Activated CD4-positive, alpha-beta T cell treated with anti-CD3 and anti-CD28 coated beads for 36 hours (primary cell): ENCODE results near the gene BTRC. TPM values are rescaled to one million over a fixed set of nuclear protein-coding genes. Genes with fewer than 3 reads are reported as not detected.
"Not testable (repeated sequence)": the region's sequence is repeated elsewhere in the genome, so short reads cannot be mapped to it uniquely, and the experiment has no call there.

Experiments
- ATAC-seq: fragments of 200-7000 bp; cut with Tn5 transposase; one replicate; pipeline ENCODE4 v1.10.0; 2021; ENCODE audit warnings: mild to moderate bottlenecking, moderate library complexity
- CTCF ChIA-PET: fragments of 350-600 bp; sonication (Branson Sonifier 250); formaldehyde crosslinking; loops from one replicate; lab custom pipeline; 2021; ENCODE audit warnings: antibody characterized with exemption; lab: Charles Lee
- POLR2A ChIA-PET: fragments of 350-600 bp; sonication (Branson Sonifier 250); formaldehyde crosslinking; loops from one replicate; lab custom pipeline; 2021; ENCODE audit warnings: antibody characterized with exemption, inconsistent platforms; lab: Charles Lee
- DNase-seq: peaks from one replicate; pipeline ENCODE4 v3.0.0-alpha.2; 2020
- H3K27ac Mint-ChIP-seq: one replicate; pipeline ENCODE4 v1.8.0; 2021; ENCODE audit warnings: mixed read lengths
- H3K27me3 Mint-ChIP-seq: one replicate; pipeline ENCODE4 v1.8.0; 2021; ENCODE audit warnings: mixed read lengths
- H3K36me3 Mint-ChIP-seq: one replicate; pipeline ENCODE4 v1.8.0; 2021; ENCODE audit warnings: low read depth, mixed read lengths
- H3K4me1 Mint-ChIP-seq: one replicate; pipeline ENCODE4 v1.8.0; 2021; ENCODE audit warnings: mixed read lengths
- H3K4me3 Mint-ChIP-seq: one replicate; pipeline ENCODE4 v1.8.0; 2021; ENCODE audit warnings: mild to moderate bottlenecking, moderate library complexity, mixed read lengths
- H3K9me3 Mint-ChIP-seq: one replicate; pipeline ENCODE4 v1.8.0; 2021; ENCODE audit warnings: low read depth, mixed read lengths
- intact Hi-C, 2 experiments: fragments of 100-400 bp; cut with DNase I in 1 of 2; cut with micrococcal nuclease in 1 of 2; formaldehyde crosslinking; loops; one replicate each; pipeline versions ENCODE4 v1.14.2 to v1.15.1; 2022 to 2024; cut with DNase I, micrococcal nuclease
- total RNA-seq, 2 experiments: library from RNA; stranded (reverse); gene quantifications; one replicate each; pipeline ENCODE4 v1.2.3, GENCODE V29; 2021

The BTRC gene
- total RNA-seq, 2 experiments from 2014 or later, result 15.5 to 18.7 TPM

GRCh38 chr10:101414034-101414433, 60.1 kb downstream of the BTRC start:
- no peak for DNase-seq
- Mint-ChIP-seq H3K4me1 (peaks cover 3% of the 10 kb centered on the region), H3K27me3 (no peaks in the 10 kb centered on the region), H3K27ac (no peak overlapping the region), H3K9me3 (peaks cover 7% of the 10 kb centered on the region), H3K36me3 (peaks cover 19% of the 10 kb centered on the region), H3K4me3 (no peak overlapping the region)
- ChIA-PET CTCF (no interaction called here), POLR2A (no interaction called here)
- intact Hi-C loops, result no loop called here
- no peak for ATAC-seq

GRCh38 chr10:101415884-101416283, 61.9 kb downstream of the BTRC start:
- peaks cover 3% of the 10 kb centered on the region for H3K4me1 Mint-ChIP-seq
- H3K27ac Mint-ChIP-seq, result no peak overlapping the region
- peaks cover 7% of the 10 kb centered on the region for H3K9me3 Mint-ChIP-seq
- H3K36me3 Mint-ChIP-seq, result peaks cover 12% of the 10 kb centered on the region
- H3K4me3 Mint-ChIP-seq, result no peak overlapping the region
- H3K27me3 Mint-ChIP-seq, result no peaks in the 10 kb centered on the region
- CTCF ChIA-PET, result no interaction called here
- POLR2A ChIA-PET, result no interaction called here
- peak; percentile 60 for ATAC-seq
- DNase-seq, result no peak
- intact Hi-C loops, result no loop called here

- DNase-seq, H3K36me3 Mint-ChIP-seq, POLR2A ChIA-PET, H3K9me3 Mint-ChIP-seq, H3K4me1 Mint-ChIP-seq, ATAC-seq, H3K27ac Mint-ChIP-seq, H3K27me3 Mint-ChIP-seq, CTCF ChIA-PET, H3K4me3 Mint-ChIP-seq, intact Hi-C loops: not testable (repeated sequence)
These were observed 68.0 kb downstream of the BTRC start for GRCh38 chr10:101421967-101422366.

GRCh38 chr10:101425535-101425934, 71.6 kb downstream of the BTRC start:
- Mint-ChIP-seq H3K4me3 (no peak overlapping the region), H3K9me3 (no peaks in the 10 kb centered on the region), H3K4me1 (peaks cover 4% of the 10 kb centered on the region), H3K36me3 (peaks cover 2% of the 10 kb centered on the region), H3K27ac (no peak overlapping the region), H3K27me3 (no peaks in the 10 kb centered on the region)
- intact Hi-C loops, result no loop called here
- ChIA-PET CTCF (interaction anchor here (1.5 kb wide), 1 partner anchor 18 kb away, joined by 3 read pairs; no protein-coding TSS in a partner anchor), POLR2A (no interaction called here)
- ATAC-seq, result no peak
- no peak for DNase-seq

GRCh38 chr10:101428036-101428435, 74.1 kb downstream of the BTRC start:
- POLR2A ChIA-PET, result interaction anchor here (0.6 kb wide), 1 partner anchor 34 kb away, joined by 3 read pairs; no protein-coding TSS in a partner anchor
- intact Hi-C loops, result no loop called here
- no peak overlapping the region for H3K4me3 Mint-ChIP-seq
- no peaks in the 10 kb centered on the region for H3K27me3 Mint-ChIP-seq
- H3K9me3 Mint-ChIP-seq, result no peaks in the 10 kb centered on the region
- no peak for DNase-seq
- no peak for ATAC-seq
- peaks cover 2% of the 10 kb centered on the region for H3K36me3 Mint-ChIP-seq
- peaks cover 4% of the 10 kb centered on the region for H3K4me1 Mint-ChIP-seq
- CTCF ChIA-PET, result interaction anchor here (0.8 to 1.1 kb wide), 4 partner anchors 94 to 175 kb away, joined by 3 to 6 read pairs (median 4); no protein-coding TSS in a partner anchor
- no peak overlapping the region for H3K27ac Mint-ChIP-seq

DNA sequence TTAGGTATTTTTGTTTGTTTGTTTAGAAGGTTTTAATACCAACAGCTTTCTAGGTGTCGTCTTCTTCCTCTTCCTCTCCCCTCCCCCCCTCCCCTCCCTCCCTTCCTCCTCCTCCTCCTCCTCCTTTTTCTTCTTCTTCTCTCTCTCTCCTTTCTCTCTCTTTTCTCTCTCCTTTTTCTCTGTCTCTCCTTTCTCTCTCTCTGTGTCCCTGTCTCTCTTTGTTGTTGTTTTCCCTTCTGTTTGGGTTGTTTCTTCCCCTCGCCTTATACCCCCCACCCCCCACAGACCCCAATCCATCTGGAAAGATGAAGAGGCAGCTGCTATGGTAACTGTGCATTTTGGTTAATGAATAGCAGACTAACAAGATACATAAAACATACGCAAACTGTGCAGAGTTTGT, 75.5 kb downstream of the BTRC start:
- Mint-ChIP-seq H3K36me3 (peaks cover 2% of the 10 kb centered on the region), H3K4me3 (no peak overlapping the region), H3K27ac (no peak overlapping the region), H3K9me3 (no peaks in the 10 kb centered on the region), H3K4me1 (peaks cover 4% of the 10 kb centered on the region), H3K27me3 (no peaks in the 10 kb centered on the region)
- ChIA-PET CTCF (interaction anchor here (0.6 to 1.2 kb wide), 3 partner anchors 10 to 1155 kb away, joined by 3 read pairs; no protein-coding TSS in a partner anchor), POLR2A (no interaction called here)
- DNase-seq (no peak), ATAC-seq (no peak)
- intact Hi-C loops, result no loop called here

- intact Hi-C loops, result no loop called here
- ATAC-seq (no peak), DNase-seq (no peak)
- H3K27me3 Mint-ChIP-seq, result no peaks in the 10 kb centered on the region
- H3K36me3 Mint-ChIP-seq, result no peaks in the 10 kb centered on the region
- CTCF ChIA-PET, result interaction anchor here (0.7 to 2.2 kb wide), 4 partner anchors 11 to 230 kb away, joined by 3 to 5 read pairs (median 4); no protein-coding TSS in a partner anchor
- H3K9me3 Mint-ChIP-seq, result no peaks in the 10 kb centered on the region
- POLR2A ChIA-PET, result interaction anchor here (0.6 kb wide), 1 partner anchor 20 kb away, joined by 3 read pairs; no protein-coding TSS in a partner anchor
- H3K27ac Mint-ChIP-seq, result no peak overlapping the region
- H3K4me3 Mint-ChIP-seq, result no peak overlapping the region
- no peaks in the 10 kb centered on the region for H3K4me1 Mint-ChIP-seq
These were observed 82.3 kb downstream of the BTRC start for GRCh38 chr10:101436302-101436701.

DNA sequence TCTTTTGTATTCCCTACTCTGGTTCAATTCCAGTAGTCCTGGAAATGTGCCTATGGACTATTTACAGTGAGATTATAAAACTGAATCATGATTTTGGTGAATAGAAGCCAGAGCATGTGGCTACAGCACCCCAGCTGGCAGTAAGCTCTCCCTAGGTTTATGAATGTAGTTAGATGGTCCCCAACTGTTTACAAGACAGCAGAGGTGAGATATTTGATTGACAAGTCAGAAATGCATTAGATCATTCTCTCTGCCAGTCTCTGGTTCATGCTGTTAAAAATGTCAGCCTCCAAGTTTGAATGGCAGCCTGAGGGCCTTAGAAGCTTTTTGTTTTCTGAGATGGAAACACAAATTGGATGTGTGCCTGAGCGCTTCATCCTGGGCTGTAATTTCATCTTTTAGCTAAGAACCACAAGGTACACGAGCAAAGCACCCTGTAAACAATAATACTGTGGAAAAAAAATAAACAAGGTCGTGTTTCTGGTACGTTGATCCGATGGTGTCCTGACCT, 85.0 kb downstream of the BTRC start:
- no peak for DNase-seq
- Mint-ChIP-seq H3K36me3 (no peaks in the 10 kb centered on the region), H3K9me3 (no peaks in the 10 kb centered on the region), H3K4me1 (peaks cover 2% of the 10 kb centered on the region), H3K27me3 (no peaks in the 10 kb centered on the region), H3K4me3 (no peak overlapping the region), H3K27ac (no peak overlapping the region)
- ChIA-PET CTCF (interaction anchor here (2.0 to 4.1 kb wide), 3 partner anchors 8 to 166 kb away, joined by 4 to 30 read pairs (median 5); no protein-coding TSS in a partner anchor), POLR2A (no interaction called here)
- ATAC-seq, result no peak
- intact Hi-C loops, result no loop called here

DNA sequence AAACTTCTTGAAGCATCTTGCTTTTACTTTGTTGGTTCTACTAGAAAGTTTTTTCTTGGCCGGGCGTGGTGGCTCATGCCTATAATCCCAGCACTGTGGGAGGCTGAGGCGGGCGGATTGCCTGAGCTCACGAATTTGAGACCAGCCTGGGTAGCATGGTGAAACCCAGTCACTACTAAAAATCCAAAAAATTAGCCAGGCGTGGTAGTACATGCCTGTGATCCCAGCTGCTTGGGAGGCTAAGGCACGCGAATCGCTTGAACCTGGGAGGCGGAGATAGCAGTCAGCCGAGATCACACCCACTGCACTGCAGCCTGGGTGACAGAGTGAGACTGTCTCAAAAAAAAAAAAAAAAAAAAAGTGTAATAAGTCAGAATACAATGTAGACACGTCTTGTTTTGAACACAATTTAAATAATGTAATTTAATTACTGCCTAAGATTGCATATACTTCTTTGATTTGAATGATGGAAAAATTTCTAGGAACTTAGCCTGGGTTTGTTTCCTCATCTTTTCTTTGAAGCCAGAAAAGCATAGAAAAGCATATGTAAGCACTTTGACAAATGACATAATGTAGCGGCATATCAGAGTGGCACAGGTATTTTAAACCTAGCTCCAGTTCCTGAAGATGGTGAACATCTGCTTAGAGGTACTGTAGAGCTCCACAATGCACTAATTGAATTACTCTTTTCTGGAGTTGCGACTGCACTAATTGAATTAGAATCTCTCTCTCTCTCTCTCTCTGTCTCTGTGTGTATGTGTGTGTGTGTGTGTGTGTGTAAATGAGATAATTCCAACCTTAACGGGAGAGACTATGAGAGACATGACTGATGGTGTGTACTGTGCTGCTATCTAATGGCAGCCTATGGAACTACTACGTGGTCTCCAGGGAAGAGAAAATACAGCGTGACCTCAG, 87.8 kb downstream of the BTRC start:
- ChIA-PET CTCF (interaction anchor here (0.6 to 4.1 kb wide), 24 partner anchors 10 to 280 kb away, joined by 3 to 30 read pairs (median 4); no protein-coding TSS in a partner anchor), POLR2A (no interaction called here)
- H3K36me3 Mint-ChIP-seq, result no peaks in the 10 kb centered on the region
- no peaks in the 10 kb centered on the region for H3K27me3 Mint-ChIP-seq
- H3K4me1 Mint-ChIP-seq, result peaks cover 2% of the 10 kb centered on the region
- DNase-seq (peak; percentile 39), ATAC-seq (peak; percentile 95)
- intact Hi-C loops, result loop anchor here (1.0 to 10.0 kb wide), 9 partner anchors 87 to 279 kb away; partner anchors contain the start of gene BTRC (in 2 of the 2)
- H3K27ac Mint-ChIP-seq, result no peak overlapping the region
- no peak overlapping the region for H3K4me3 Mint-ChIP-seq
- H3K9me3 Mint-ChIP-seq, result no peaks in the 10 kb centered on the region

DNA sequence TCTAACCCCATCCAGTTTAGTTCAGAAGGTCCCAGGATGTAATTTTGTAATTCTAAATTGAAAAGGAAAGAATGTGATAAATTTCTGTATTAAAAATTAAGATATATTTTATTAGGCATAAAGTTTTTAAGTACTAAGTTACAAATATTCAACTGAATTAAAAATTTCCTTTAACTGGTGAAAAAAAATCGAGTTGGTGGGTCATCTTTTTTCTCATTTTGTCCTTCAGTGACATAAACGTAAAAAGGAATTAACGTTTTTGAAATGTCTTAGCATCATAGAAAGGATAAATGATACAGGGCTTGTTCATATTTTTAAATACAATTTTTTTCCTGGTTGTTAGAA, 88.5 kb downstream of the BTRC start:
- Mint-ChIP-seq H3K4me1 (peaks cover 2% of the 10 kb centered on the region), H3K36me3 (no peaks in the 10 kb centered on the region), H3K27ac (no peak overlapping the region), H3K27me3 (no peaks in the 10 kb centered on the region), H3K4me3 (no peak overlapping the region), H3K9me3 (no peaks in the 10 kb centered on the region)
- DNase-seq (no peak), ATAC-seq (no peak)
- intact Hi-C loops, result loop anchor here (1.0 to 10.0 kb wide), 9 partner anchors 88 to 280 kb away; partner anchors contain the start of gene BTRC (in 2 of the 2)
- POLR2A ChIA-PET, result no interaction called here
- CTCF ChIA-PET, result interaction anchor here (0.9 to 4.1 kb wide), 10 partner anchors 14 to 232 kb away, joined by 3 to 30 read pairs (median 4); no protein-coding TSS in a partner anchor
